Stimulated activated CD4-positive, alpha-beta T cell treated with anti-CD3 and anti-CD28 coated beads, Interleukin-15, amount 100 ng/mL, for 24 hours (primary cell): ENCODE results near the gene CCDC181.
"Not testable (repeated sequence)": the region's sequence is repeated elsewhere in the genome, so short reads cannot be mapped to it uniquely, and the experiment has no call there.

ENCODE experiments used
- DNase-seq: peaks from one replicate; pipeline ENCODE4 v3.0.0-alpha.2; 2020

Gene CCDC181

DNA sequence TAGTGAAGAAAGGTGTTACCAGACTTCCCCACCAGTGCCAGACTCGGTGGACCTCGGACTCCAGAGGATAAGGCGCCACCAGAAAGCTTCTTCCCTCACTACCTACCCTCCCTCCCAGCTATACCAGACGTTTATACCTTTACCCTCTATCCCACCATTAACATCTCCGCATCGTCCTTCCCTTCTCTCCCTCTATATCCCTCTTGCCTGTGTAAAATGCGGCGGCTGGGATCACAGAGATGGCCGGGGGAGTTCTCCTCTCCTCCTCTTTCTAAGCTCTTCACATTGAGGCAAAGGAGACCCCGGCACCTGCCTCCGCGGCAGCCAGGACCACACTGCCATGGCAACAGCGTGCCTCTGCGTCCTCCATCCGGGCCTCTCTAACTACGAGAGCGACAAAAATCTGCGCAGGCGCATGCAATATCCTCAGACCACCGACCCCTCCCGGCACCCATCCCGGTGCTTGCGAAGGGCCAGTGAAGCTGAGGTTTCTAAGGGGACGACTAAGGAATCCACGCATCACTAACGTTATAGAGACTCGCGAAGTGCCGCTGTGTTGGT lies at the start of gene CCDC181:
Gene CCDC181 (minus strand): TSS at position 394 of the 561 bp plus-strand sequence. CDS start 2,547 bp downstream, outside the sequence.
- DNase-seq: peak; percentile 76

DNA sequence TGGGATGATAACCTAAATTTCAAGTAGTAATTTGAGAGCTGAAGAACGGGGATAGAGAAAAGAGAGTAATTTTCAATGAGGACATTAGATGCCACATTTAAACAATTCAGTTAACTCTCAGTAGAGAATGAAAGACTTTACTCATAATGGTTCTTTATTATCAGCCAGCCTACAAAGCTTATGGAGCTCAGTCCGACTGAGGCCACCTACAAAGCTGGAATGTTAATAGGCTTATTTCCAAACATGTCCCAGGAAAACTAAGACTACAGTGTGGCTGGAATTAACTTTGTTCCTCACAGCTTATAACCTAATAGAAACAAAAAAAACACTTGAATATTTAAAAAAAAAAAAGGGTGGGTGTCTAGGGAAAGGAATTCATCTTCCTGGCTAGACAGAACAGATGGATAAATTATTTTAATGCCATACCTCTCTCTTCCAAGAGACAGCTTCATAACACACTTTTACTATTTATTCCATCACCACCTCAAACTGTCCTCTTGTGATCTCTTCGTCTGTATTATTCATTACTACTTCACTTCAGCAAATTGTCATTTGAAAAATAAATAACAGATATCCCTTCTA lies 48.6 kb upstream of the CCDC181 start:
- DNase-seq: no peak

DNA sequence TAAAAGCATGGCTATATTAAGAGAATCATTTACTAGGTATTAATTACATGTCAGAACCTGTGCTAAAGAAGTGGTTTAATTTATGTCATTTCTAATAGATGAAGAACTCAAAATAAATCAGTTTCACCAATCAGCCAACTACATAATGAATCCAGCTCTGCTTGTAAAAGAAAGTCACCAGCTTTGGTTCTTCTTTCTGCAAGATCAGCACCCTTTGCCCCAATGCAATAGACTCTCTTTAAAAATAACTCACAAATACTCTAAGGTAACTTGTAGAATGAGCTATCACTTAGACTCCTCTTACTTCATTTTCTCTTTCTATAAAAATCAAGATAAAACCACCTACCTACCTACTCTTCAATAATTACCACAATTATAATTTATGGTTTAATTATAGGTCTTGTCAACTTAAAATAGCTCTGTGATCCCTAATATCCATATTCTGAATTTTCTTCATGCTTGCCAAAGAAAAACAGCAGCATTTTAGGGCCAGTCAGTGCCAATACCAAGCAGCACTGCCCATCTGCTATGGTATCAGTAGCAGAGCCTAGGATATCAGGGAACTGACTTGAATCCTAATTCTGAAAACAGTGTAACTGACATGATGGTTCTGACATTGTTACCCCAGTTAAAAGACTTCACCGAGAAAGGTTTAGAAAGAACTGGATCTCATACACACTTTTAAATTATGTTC lies 47.2 kb upstream of the CCDC181 start:
- no peak for DNase-seq

DNA sequence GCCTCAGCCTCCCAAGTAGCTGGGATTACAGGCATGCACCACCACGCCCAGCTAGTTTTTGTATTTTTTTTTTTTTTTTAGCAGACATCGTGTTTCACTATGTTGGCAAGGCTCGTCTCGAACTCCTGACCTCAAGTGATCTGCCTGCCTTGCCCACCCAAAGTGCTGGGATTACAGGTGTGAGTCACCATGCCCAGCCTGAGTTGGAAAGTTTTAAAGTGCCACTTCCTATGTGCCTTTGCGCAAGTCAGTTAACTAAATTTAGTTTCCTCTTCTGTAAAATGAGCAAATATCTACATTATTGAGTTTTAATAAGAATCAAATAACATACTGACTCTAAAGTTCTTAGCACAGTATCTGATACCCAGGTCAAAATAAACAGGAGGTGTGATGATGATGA lies 46.1 kb upstream of the CCDC181 start:
- no peak for DNase-seq

DNA sequence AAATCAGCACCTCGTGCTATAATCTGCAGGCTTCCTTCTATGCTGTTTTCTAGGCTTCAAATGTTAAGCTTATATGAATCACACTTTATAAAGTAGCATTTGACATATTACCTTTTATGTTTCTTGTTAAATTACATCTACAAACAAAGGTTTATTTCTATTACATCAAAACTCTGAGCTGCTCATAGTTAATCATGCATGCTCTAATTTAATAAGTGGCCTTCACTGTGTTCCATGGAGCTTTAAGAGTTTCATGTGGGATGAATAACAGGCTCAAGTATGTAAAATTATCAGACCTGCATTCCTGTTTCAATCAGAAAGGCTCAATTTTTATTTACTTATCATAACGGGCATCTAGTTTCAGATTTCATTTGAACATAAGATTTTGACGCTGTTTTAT lies 45.5 kb upstream of the CCDC181 start:
- no peak for DNase-seq

DNA sequence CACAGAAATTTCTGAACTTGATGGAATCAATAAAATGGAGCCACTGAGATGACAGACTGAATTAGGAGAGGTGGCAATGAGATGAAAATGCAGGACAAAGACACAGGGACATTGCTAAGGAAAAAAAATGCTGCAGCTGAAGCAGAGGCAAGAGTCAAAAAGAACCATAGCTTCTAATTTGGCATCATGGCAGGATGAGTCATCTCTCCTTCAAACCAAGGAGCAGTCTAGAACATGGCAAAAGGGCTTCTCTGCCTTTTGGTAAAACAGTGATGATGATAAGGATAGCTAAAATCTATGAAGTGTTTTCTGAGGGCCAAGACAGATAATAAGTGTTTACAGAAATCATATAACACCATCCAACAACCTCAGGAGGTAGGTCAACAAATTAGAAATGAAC lies 41.7 kb upstream of the CCDC181 start:
- no peak for DNase-seq

DNA sequence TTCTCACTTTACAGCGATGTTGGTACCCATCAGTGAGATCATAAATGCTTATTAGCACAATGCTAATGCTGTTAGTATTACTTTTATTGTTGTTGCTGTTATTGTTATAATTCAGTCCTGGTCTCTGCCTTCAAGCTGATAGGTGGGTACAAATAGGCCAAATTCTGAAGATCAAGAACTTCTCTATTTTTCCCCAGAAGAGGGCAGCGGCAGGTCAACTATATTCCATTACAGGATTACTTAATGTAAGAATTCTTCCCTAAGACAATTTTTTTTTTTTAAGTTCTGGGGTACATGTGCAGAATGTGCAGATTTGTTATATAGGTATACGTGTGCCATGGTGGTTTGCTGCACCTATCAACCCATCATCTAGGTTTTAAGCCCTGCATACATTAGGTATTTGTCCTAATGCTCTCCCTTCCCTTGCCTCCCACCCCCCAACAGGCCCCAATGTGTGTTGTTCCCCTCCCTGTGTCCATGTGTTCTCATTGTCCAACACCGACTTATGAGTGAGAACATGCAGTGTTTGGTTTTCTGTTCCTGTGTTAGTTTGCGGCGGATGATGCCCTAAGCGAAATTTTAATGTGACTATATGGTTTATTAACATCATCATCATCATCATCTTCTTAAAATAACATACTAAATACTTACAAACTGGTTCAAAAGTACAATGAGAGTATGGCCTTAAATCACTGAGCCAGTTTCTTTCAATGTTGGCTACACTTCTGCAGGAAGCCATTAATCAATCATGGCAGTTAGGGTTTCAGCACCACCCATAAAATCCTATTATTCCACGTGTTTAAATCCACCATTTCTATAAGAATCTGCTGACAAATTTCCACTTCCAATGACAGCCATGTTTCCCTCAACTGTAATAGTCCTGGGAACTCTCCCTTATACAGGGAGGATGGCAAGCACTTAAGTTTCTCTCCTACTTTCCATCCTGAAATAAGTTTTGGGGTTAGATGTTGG lies 39.3 kb upstream of the CCDC181 start:
- peak; percentile 20 for DNase-seq

DNA sequence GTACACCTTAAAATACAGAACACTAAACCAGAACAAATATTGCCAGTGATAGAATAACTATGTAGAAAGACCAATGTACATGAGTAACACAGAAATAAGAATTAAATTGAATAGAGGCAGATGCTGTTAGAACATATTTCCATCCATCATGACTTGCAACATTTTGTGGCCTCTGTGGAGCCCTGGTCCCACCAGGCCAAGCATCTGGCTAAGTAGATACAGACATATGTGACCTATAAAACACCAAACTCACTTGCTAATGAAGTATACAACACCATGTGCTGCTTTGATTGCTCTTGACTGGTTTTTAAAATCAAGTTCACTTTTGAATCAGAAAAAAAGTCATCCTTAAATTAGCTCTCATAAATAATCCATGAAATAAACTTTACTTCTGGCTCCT lies 38.0 kb upstream of the CCDC181 start:
- DNase-seq: no peak

DNA sequence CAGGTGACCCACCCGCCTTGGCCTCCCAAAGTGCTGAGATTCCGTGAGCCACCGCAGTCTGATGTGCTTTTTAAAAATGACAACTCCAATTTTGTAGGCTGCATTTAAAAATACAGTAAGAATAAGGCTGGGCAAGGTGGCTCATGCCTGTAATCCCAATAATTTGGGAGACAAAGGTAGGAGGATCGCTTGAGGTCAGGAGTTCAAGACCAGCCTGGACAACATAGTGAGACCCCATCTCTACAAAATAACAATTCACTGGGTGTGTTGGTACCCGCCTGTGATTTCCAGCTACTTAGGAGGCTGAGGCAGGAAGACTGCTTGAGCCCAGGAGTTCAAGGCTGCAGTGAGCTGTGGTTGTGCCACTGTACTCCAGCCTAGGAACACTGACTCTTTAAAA lies 35.1 kb upstream of the CCDC181 start:
- no peak for DNase-seq

DNA sequence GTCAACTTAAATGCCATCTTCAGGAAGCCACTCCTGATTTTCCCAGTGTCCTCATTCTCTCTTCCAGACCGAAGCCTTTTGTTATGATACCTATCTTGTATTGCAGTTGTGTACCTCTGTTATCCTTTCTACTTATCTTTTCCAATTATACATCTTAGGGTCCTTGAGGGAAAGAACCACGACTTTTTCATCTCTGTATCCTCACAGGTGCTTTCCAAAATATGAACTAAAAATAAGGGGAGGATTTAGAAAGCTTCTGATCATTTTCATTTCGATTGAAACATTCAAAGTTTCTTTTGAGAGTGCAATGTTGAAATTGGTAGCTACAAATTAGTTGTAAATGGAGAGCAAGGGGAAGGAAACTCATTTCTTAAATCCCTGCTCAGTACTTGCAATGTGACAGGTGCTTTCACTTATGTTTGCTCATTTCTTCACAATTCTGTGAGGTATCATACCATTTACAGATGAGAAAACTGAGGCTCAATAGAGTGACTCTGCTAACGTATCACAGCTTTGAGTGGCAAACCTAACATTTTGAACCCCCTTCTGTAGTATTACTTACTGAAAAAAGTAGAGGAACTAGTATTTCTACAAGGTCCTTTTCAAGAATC lies 34.2 kb upstream of the CCDC181 start:
- DNase-seq: no peak

DNA sequence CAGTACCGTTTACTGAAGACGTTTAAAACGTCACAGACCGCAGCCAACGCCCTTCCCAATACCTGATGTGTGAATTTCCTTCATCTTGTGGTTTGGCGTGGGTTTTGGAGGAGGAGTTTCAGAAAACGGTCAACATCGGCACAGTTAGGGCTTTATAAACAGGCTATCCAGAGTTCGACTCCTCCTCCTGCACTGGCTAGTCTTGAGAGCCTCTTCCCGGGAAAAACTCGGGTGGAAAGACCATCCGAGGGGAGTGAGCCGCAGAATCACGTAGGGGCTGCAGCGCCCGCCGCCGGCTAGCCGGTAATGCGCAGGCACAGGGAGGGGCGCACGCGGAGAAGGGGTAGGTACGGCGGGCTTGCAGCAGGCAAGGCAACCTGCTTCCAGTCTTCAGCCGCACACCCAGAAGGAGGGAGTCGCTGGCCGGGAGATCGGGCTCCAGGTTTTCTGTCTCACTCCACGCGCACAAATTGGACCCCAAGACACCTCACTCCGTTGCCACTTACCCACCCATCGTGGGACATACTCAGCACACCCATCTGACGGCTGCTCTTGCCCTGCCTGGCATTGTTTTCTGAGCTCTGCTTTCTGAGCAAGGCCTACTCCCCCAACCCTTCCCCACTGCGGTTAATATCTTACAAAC lies 33.0 kb upstream of the CCDC181 start:
- DNase-seq: peak; percentile 23

DNA sequence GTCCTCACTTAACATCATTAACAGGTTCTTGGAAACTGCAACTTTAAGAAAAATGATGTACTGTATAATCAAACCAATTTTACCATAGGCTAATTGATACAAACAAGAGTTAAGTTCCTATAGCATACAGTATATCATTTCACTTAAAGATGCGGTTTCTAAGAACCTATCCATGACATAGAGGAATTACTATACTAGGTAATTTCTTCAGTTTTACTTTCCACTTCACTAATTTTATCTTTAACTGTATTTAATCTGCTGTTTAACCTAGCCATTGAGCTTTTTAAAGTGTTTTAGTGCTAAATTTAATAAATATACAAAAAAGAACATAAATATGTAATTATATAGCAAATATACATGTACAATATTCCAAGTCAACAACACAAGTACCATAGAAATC lies 30.2 kb upstream of the CCDC181 start:
- DNase-seq: no peak

DNA sequence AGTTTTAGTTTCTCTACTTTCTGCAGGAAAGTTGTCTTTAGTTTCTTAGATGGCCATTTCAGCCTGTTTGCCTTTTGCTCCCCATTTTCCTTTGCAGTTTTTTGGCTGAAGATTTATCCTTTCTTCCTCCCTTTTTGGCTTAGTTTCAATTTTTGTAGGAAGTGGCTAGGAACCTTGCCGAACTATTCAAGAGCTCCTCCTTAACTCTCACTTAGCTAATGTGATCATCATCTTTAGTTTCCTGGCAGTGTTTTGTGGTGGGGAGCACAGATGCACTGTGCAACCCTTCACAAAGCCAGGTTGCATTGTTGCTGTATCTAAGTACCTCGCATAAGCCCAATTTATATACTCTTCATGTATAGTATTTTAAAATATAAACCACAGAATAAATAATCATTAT lies 28.8 kb upstream of the CCDC181 start:
- DNase-seq: no peak

DNA sequence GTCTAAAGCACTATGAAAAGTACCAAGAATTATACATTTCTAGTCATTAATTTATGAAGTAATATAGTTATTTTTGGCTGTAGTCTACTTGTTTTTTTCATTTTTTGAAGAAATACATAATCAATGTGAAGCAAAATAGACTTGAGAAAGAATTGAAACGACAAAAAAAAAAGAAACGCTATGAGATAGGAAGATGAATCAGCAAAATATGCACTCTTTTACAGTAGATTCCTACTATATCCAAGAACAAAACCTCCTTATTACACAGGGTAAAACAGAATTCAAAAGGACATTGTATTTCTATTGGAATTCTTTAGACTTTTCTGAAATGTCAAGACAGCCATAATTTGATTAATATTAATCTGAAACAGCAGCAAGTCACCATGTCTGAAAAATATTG lies 25.6 kb upstream of the CCDC181 start:
- DNase-seq: no peak

DNA sequence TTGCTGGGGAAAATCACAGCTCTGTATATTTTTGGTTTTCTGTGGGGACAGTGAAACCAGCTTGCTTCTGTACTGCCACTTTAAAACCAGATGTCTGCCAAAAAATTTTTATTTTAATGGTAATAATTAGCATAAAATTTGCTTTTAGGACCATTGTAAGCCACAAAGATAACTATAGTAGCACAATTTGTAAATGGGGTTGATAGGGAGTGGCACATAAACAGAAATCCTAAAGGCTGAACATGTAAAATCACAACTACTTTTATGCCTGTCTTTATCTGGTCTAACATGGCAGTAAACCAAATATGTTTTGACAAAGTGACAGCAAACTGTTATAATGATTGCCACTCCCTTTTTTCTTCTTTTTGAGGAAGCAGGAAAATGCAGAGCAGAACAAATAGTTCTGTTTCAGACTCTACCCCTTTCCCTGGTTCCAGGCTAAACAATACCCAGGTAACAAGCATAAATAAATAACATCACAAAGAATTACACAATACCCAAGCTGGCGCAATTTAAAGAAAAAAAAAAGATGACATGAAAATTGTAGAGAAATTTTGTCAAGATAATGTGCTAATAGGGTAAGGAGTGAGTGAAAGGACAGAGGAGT lies 24.0 kb upstream of the CCDC181 start:
- DNase-seq: no peak

DNA sequence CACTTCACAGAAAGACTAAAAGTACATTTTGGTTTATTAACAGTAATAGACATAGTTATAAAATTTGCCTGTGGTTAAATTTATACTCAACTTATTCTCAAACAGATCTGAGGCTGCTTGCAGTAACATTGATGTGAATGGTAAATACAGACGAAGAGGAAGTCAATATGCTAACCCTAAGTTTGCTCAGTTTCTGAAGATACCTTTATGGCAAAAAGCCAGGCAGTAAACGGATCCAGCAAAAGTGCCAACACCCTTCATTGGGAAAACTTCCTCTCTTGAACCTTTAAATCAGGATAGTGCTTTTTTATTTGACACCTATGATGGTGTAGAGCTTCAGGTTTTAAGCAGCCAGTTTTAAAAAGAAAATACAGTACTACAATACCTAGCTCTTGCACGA lies 16.6 kb upstream of the CCDC181 start:
- DNase-seq: no peak

DNA sequence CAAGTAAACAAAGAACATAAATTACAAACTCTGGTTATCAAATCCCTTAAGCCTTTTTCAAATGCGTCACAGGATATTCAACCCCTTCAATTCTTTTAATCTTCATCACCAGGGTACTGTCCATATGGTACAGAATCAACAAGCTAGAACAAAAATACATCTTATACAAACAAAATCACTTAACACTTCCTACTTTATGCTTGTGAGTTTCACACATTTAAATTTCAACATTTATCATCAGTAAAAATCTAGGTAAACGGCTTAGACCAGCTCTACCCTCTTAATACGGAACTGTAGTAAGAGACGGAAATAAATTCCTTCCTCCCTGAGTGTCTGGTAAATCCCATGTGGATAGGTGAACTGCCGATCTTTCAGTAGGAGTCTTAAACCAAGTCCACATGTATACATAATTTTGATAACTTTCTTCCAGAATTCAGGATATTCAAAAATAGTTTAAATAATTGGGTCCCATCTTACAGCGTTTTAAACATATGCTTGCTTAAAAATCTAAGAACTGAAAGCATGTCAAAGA lies 1.0 kb downstream of the CCDC181 start:
- DNase-seq: no peak

DNA sequence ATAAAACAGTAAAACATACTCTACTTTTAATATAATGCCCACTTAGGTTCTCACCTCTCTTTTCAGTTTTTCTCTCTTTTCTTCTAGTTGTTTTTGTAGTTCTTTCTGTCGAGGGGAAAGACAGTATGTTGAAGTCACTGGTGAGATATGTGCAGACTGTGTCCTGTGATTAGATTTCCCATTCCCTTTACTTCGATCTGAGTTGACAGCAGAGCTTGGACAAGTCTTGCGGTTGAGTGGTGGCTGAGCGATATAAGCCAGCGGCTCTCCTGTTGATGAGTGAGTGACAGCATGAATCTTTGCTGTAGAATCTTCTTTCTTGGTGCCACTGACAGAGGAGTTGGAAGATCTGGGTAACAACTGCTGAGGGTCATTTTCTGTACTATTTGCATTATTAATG lies 6.0 kb downstream of the CCDC181 start:
- no peak for DNase-seq

DNA sequence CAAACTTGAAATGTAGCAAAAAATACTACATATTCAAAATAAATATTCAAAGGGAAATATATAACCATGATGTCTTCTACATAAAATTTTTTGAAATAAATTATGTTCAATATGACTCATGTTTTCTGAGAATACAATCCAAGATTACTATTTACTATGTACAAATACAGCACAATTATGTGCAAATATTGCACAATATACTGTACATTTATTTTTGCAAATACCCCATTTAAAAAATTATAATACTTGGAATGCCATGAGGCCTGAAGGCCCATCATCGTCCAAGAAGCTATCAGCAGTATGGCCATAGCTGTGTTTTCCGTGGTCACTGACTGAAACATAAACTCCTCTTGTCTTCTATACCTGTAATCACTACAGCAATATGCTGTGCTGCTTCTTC lies 12.3 kb downstream of the CCDC181 start:
- DNase-seq: no peak

DNA sequence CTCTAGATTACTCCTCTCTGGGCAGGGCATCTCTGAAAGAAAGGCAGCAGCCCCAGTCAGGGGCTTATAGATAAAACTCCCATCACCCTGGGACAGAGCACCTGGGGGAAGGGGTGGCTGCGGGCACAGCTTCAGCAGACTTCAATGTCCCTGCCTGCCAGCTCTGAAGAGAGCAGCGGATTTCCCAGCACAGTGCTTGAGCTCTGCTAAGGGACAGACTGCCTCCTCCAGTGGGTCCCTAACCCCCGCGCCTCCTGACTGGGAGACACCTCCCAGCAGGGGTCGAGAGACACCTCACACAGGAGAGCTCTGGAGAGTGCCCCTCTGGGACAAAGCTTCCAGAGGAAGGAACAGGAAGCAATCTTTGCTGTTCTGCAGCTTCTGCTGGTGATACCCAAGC lies 18.9 kb downstream of the CCDC181 start:
- not testable (repeated sequence) for DNase-seq

DNA sequence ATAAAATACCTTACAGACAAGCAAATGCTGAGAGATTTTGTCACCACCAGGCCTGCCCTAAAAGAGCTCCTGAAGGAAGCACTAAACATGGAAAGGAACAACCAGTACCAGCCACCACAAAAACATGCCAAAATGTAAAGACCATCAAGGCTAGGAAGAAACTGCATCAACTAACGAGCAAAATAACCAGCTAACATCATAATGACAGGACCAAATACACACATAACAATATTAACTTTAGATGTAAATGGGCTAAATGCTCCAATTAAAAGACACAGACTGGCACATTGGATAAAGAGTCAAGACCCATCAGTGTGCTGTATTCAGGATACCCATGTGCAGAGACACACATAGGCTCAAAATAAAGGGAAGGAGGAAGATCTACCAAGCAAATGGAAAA lies 24.7 kb downstream of the CCDC181 start:
- not testable (repeated sequence) for DNase-seq

DNA sequence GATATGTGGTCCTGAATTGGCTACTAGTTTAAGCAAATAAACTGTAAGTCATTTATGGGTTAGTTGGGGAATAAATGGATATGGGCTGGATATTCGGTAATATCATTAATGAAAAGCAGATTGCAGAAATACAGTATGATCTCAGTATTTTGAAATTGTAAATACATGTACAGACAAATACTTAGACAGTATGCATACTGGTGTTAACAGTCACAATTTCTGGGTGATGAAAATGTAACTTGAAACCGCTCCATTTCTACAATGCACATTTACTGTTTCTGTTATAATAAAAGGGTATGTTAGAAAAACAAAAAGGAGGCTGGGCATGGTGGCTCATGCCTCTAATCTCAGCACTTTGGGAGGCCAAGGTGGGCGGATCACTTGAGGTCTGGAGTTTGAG lies 31.3 kb downstream of the CCDC181 start:
- no peak for DNase-seq
